Fibroblast of the aortic adventitia (primary cell): Measurements from ENCODE around the gene SDK2. TPM values are rescaled to one million over a fixed set of nuclear protein-coding genes. Genes with fewer than 3 reads are reported as not detected.

Experiments
- DNase-seq: peaks from one replicate; pipeline ENCODE4 v3.0.0-alpha.2; 2010; ENCODE audit warnings: low read depth
- H3K4me3 ChIP-seq: 2 replicates; pipeline ENCODE4 v1.5.1; 2011; ENCODE audit warnings: low read depth, mild to moderate bottlenecking, control low read depth, low read length, moderate library complexity
- CTCF ChIP-seq: IDR thresholded peaks from 2 replicates; pipeline ENCODE4 v1.5.1; 2011; ENCODE audit warnings: mild to moderate bottlenecking, low read length, control low read depth, inconsistent platforms; ENCODE audit not compliant: insufficient read depth
- total RNA-seq: library from RNA; depleted of rRNA; stranded (reverse); fragments of >200 nt; gene quantifications from 2 replicates; pipeline ENCODE4 v1.2.3, GENCODE V29; 2012; ENCODE audit warnings: low replicate concordance

The SDK2 gene
- total RNA-seq, 1 donor, result not detected

- no peak overlapping the region for H3K4me3 ChIP-seq
- no peak for DNase-seq
- no peak for TF ChIP-seq CTCF
Observed at GRCh38 chr17:73555199-73555960, 88.9 kb downstream of the SDK2 start.

- no peak for TF ChIP-seq CTCF
- no peak for DNase-seq
- no peak overlapping the region for H3K4me3 ChIP-seq
Observed at GRCh38 chr17:73554498-73554897, 89.7 kb downstream of the SDK2 start.

GRCh38 chr17:73553311-73553710, 90.9 kb downstream of the SDK2 start:
- no peak for TF ChIP-seq CTCF
- DNase-seq, result no peak
- no peak overlapping the region for H3K4me3 ChIP-seq

GRCh38 chr17:73552300-73553048, 91.8 kb downstream of the SDK2 start:
- TF ChIP-seq CTCF, result no peak
- no peak for DNase-seq
- H3K4me3 ChIP-seq, result no peak overlapping the region

GRCh38 chr17:73551759-73552158, 92.5 kb downstream of the SDK2 start:
- H3K4me3 ChIP-seq, result no peak overlapping the region
- no peak for TF ChIP-seq CTCF
- no peak for DNase-seq

- H3K4me3 ChIP-seq, result no peak overlapping the region
- DNase-seq, result no peak
- no peak for TF ChIP-seq CTCF
Observed at GRCh38 chr17:73551144-73551543, 93.1 kb downstream of the SDK2 start.
